HG03103 (cell line): Measurements from ENCODE around the gene MCIDAS.

ENCODE experiments used
- ATAC-seq: cut with Tn5 transposase; IDR thresholded peaks from one replicate; pipeline ENCODE4 v1.9.1; 2021; ENCODE audit warnings: low read depth; ENCODE audit not compliant: unreplicated experiment

MCIDAS gene

DNA sequence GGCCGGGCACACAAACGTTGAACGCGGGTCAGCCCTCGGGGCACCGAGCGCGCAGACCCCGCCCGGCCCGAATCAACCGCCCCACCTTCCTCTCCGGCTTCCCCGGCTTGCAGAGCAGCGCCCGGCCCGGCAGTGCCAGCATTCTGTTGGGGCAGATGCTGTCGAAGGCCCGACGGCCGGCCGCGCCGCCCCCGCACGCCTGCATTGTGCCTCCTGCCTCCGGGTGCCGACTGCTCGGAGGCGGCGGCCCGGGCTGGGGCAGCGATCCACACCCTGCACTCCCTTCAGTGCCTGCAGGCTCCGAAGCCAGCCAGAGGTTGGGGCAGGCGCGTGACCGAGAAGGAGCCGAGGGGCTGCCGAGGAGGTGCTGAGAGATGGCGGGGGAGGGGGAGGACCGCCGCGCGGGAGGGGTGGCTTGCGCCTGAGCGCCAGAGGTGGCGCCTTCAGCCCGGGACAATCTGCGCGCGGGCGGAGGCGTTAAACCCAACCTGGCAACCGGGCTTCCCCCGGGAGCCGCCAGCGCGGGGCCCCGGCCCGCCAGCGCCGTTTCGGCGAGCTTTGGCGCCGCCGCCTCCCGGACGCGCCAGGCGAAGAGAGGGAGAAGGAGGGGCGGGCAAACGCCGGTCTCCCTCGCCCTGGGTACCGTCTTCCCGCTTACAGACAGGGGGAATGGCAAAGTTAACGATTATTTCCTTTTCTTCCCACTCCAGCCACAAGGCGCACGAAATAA lies at the start of gene MCIDAS:
MCIDAS (minus strand) TSS at position 382 of the 730 bp plus-strand sequence; CDS start at position 205, 177 bp downstream.
- peak; percentile 44 for ATAC-seq

DNA sequence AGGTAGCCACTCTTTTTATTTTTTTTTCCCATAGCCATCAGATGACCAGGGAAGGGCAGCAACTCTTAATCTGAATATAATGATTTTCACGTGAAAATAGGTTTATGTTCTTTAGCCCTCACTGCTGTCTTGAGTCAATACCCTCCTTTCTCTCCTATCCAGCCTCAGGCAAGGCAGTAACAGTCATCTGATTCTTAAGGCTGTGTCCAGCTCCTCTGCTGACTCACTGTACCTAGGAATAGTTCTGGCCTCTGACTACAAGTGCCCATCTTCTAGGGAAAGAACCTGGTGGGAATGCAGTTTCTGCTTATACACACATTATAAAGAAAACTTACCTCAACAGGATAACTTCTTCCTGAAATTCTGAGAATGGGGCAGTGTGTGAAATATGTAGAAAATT lies 49.7 kb upstream of the MCIDAS start:
- ATAC-seq, result no peak

DNA sequence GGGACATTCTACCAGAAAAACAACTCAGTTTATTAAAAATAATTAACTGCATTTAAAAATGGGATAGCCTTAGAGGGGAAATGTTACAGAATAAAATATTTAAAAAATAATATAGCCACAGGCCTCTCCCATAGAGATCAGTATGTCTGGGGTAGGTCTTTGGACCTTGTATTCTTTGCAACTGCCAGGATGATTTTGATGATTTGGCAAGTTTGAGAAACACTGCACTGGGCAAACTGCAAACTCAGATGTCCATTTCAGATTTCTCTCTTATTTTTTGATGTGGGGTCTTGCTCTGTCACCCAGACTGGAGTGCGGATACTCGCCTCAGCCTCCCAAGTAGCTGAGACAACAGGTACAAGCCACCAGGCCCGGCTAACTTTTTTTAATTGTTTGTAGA lies 31.2 kb upstream of the MCIDAS start:
- no peak for ATAC-seq

DNA sequence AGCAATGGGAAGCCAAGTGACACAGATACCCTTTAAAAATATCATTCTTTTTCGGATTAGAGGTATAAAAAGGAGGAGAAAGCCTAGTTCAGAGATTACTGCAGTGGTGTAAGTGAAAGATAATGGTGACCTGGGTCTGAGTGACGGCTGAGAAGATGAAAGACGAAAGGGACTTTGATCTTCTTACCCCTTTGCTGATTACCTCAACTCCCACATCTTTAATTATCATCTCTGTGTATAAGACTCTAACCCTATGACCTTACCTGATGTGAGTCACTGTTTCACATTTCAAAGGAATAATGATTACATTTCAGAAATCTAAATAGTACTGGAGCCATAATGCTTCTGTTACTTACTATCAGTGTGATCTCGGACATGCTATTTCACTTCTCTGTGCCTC lies 27.7 kb upstream of the MCIDAS start:
- ATAC-seq, result no peak

DNA sequence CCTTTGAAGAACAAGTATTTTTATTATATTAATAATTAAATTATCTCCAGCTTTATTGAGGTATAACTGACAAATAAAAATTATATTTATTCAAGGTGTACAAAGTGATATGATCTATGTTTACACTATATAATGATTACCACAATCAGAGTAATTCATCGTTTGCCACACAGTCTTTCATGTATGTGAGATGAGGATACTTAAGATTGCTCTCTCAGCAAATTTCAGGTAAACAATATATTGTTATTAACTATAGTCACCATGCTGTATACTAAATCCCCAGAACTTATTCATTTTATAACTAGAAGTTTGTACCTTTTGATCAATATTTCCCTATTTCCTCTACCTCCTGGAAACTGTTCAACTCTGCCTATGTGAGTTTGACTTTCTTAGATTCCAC lies 22.9 kb upstream of the MCIDAS start:
- no peak for ATAC-seq

- no peak for ATAC-seq
These were observed 14.6 kb upstream of the MCIDAS start for GRCh38 chr5:55241746-55242145.

DNA sequence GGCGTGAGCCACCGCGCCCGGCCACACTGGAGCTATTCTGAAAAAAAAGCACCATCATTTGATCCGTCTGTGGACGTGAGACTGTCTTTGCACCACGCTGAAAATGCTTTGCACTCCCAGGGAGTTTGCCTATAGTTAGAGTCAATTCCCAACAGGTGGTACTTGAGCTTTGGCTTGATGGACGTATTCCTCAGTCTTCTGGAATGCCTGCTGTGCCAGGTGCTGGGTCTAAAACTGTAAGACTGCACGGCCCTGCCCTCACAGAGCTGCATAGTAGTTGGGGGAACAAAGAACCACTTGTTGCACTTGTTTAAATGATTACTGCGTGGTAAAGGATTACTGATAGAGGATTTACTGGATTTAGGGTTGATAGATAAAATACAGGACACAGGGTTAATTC lies 9.7 kb upstream of the MCIDAS start:
- ATAC-seq, result no peak

DNA sequence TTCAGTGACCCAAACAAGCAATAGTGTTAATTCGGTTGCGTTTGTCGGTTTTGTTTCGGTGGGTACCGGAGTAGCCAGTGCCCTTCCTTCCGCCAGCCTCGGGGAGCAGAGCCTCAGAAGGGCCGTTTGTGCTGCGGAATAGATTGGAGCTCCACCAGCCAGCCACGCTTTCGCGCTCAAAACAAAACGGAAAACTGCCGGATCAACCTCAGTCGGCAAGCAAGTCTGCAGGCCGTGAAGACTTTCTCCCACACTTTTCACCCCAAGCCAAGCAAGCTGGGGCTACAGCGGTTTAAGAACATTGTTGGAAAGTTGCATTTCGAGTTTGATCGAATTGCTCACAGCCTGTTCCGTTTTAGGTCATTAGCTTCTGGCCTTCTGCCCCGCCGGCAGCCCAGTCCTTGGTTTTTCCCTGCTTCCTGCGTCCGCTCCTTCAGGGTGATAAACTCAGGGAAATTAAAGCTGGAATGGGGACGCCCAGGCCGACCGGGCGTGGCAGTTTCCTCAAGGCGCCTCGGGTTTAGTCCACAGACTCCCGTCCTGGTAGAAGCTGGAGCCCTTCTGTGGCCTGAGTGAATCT lies 7.1 kb upstream of the MCIDAS start:
- ATAC-seq, result no peak

- ATAC-seq, result no peak
These were observed 6.1 kb upstream of the MCIDAS start, which contains the start of gene CCNO for GRCh38 chr5:55232985-55233928. CCNO (minus strand) TSS chr5:55233608; CDS start chr5:55233523, 85 bp downstream.

DNA sequence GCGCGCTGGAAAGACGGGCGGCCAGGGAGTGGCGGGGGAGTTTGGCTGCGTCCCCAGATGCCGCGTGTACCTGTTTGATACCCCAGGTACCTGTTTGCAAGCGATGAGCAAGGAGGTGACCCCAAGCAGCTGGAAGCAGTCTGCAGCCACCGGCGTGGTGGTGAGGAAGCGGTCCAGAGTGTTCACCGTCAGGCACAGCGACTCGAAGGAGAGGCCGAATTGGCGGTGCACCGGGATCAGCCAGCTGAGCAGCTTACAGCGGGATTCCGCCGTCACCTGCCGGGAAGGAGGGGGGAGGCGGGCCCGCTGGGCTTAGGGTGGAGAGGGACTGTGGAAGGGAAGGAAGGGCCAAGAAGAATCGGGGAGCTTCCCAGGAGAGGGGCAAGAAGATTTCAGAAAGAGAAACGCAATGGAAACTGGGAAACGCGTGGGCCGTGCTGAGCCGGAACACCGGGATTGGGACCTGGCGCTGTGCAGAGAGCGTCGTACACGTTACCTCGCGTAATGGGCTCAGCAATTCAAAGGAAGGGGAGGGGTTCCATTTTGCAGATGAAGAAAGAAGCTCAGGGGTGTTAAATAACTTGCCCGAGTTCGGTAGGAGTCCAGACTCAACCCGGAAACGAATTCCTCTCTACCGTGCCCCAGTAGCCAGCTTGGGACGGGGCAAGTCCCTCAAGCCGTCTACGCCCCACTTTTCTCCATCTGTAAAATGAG lies 5.3 kb upstream of the MCIDAS start:
- no peak for ATAC-seq

GRCh38 chr5:55231919-55232270 lies 4.8 kb upstream of the MCIDAS start:
- ATAC-seq, result no peak

DNA sequence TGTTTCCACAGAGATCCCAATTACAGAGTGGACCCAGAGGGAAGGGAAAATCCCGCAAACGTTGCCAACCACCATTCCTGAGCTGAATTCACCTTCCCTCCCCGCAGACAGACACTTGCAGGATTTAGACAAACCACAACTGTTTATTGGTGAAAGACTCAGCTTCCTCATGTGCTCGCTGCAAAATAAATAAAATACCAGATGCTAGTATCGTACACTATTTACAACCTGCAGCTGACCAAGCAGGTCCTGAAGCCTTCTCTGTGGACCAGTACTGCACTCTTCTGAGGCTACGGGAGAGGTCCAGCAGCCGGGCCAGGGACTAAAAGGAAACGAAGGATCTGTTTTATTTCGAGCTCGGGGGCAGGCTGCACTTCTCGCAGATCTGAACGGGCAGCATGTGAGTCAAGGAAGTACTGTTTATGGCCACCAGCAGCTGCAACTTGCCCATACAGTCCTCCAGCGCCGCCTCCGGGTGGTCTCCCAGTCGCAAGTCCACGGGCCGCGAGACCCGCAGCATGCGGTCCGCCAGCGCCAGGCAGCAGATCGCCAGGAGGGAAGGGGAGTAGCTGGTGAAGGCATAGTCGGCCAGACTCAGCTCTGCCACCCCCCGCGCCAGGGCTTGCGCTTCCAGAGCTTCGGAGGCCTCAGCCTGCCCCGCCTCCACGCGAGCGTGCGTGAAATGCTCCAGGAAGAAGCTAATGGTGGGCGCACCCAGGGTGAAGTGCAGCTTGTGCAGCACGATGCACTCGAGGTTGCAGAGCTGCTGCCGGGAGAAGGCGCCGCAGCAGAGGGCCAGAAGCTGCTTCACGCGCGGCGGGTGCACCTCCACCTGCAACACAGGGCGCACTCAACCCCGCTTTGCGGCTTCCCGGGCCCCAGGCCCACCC lies 4.2 kb upstream of the MCIDAS start:
- ATAC-seq, result no peak

- no peak for ATAC-seq
These were observed 3.0 kb upstream of the MCIDAS start for GRCh38 chr5:55230086-55230629.

DNA sequence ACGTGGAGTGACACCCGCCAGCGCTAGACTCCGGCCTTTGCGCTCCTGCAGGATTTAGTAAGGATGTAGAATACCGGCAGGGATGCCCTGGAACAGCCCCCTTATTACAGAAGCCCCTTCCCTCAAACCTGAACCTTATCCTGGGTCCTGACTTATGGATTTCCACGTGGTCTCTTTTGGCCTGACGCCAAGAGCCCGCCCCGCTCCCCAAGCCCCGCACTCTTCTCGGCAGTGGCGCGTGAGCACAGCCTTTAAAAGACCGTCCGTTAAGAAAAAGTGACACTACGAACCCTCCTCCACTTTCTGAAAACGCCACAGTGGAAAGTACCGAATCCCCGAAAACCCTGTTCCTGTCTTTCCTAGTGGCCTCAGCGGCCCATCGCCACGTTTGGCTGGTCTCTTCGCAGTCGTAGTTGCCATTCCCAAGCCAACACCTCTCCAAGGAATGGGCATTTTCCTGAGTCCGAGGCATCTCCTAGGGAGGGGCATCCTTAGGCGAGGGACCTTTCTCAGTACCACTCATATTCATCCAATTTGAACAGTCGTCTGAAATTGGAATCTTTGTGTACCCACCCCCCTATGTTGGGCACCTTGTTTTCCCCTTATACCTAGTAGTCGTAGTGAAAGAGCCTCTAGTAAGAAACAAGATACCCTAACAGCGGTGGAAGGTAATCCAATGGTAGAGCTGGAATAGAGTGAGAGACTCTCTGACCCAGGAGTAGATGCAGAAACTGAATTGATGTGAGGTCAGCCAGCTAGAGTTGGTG lies 732 bp upstream of the MCIDAS start:
- no peak for ATAC-seq

- ATAC-seq, result peak; percentile 57
These were observed 835 bp downstream of the MCIDAS start for GRCh38 chr5:55226027-55226933.

GRCh38 chr5:55225346-55225745 lies 1.8 kb downstream of the MCIDAS start:
- ATAC-seq, result no peak

DNA sequence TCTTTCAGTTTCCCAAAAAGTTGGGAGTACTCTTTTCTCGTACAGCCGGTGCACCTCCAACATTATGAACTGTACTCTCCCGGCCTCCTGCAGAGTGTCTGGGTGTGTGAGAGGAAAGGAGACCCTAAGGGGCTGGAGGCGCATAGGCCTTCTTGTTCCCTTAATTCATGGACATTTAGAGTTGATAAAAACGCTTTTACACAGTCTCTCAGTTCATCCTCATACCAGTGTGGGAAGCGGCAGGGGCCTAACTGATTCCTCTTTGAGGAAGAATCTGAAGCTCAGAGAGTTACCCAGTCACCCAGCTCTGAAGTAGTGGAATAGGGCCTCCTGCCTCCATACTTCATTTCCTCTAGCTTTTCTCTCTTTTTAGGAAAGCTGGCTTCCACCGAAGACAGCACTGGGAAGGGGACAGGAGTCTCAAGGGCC lies 3.3 kb downstream of the MCIDAS start:
- ATAC-seq, result no peak
